GM13977 (cell line): ENCODE results near the gene RIBC1.

Experiments
- DNase-seq: peaks from one replicate; pipeline ENCODE4 v3.0.0; 2012; ENCODE audit warnings: low spot score
- in situ Hi-C: fragments of 300-500 bp; cut with MboI; formaldehyde crosslinking; loops from one replicate; pipeline ENCODE4 v1.12.0; 2022; ENCODE audit warnings: low sequenced_read_pairs, low pct_unique_long_range_greater_than_20kb, mixed read lengths, inconsistent platforms; ENCODE audit not compliant: unreplicated experiment
- TF ChIP-seq, protein P1 (sequence below): IDR thresholded peaks from 2 replicates; pipeline ENCODE4 v1.5.1; 2012; ENCODE audit warnings: mild to moderate bottlenecking, control low read depth; ENCODE audit not compliant: insufficient read depth; ENCODE audit errors: extremely low read depth, missing control alignments

The RIBC1 gene

DNA sequence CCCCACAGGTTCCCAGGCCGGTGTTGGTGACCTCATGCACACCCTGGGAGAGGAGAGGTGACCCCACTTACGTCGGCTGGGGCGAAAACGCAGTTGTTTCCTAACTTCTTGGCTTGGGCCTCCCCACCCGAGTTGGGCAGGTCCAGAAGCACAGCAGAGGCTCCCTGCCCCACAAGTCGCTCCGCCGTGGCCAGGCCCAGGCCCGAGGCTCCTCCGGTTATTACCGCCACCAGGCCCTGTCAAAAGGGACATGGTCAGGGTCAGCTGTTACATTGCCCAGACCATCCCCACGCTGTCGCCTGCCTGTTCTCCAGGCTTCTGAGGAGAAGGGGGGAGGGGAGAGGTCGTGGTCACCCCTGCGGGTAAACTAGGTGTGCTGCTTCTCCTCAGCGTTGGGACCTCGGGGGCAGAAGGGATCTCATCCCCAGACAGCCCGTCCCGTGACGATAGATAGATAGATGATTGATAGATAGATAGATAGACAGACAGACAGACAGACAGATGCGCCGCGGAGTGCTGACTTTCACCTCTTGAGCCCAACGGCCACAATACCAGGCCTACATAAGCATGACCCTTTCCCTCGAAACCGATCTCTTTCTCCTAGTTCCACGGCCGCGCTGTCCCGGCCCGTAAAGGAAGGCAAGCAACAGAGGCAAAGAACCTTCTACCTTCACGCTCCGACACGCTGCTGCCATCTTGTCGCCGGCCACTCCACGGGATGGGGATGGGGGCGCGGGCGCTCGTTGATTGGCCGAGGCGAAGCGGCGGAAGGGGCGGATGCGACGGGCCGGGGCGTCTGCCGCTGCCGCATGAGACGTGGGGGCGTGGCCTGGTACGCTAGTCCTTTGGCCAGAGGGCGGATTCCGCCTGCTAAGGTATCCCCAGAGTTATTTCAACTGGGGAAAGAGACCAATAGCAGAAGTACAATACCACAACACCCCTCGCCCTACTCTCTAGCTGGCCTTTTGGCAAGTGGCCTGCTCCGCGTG is 11.3 kb downstream of the RIBC1 start, which contains the start of gene HSD17B10:
Gene HSD17B10, minus strand, starts transcription at position 720 of the 989 bp plus-strand sequence. Its CDS starts 25 bp downstream, at position 695.
- TF ChIP-seq, protein P1, sequence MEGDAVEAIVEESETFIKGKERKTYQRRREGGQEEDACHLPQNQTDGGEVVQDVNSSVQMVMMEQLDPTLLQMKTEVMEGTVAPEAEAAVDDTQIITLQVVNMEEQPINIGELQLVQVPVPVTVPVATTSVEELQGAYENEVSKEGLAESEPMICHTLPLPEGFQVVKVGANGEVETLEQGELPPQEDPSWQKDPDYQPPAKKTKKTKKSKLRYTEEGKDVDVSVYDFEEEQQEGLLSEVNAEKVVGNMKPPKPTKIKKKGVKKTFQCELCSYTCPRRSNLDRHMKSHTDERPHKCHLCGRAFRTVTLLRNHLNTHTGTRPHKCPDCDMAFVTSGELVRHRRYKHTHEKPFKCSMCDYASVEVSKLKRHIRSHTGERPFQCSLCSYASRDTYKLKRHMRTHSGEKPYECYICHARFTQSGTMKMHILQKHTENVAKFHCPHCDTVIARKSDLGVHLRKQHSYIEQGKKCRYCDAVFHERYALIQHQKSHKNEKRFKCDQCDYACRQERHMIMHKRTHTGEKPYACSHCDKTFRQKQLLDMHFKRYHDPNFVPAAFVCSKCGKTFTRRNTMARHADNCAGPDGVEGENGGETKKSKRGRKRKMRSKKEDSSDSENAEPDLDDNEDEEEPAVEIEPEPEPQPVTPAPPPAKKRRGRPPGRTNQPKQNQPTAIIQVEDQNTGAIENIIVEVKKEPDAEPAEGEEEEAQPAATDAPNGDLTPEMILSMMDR, result no peak
- in situ Hi-C loops, result no loop called here
- DNase-seq, result peak; percentile 84

DNA sequence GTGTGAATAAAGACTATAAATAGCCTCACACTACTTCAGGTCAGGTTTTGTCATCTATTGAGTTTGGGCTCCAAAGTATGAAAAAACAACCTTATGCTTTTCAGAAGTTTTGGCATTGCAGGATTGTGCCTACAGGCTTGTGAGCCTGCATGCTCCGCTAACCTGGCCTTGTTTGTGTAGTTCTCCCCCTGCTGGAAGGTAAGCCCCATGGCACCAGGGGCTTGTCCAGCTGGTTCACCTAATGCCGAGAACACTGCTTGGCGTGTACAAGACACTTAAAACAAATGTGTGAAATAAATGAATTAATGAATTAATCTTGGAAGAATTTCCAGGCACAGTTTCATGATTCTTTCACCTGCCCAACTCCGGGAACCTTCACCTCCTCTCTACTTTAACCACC is 13.3 kb downstream of the RIBC1 start:
- in situ Hi-C loops, result no loop called here
- TF ChIP-seq, protein P1, result peak; percentile 93
- peak; percentile 86 for DNase-seq

DNA sequence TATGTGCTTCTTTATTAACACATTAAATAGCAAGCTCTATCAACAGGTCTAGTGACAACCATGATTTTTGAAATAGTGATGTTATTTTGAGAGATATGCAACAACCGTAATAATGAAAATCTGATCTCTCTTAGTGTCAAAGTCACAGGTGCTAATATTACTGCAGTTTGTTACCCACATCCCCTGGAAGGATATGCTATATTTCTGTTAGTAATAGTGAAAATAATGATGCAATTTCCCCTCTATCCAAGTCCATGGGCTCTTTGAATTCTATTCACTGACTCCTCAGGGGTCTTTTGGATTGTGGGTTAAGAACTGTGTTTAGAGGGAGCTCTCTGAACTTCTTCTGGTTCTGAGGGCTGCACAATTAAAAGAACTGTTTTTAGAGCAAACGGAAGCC is 14.5 kb downstream of the RIBC1 start:
- peak; percentile 44 for DNase-seq
- TF ChIP-seq, protein P1, result no peak
- in situ Hi-C loops, result no loop called here

DNA sequence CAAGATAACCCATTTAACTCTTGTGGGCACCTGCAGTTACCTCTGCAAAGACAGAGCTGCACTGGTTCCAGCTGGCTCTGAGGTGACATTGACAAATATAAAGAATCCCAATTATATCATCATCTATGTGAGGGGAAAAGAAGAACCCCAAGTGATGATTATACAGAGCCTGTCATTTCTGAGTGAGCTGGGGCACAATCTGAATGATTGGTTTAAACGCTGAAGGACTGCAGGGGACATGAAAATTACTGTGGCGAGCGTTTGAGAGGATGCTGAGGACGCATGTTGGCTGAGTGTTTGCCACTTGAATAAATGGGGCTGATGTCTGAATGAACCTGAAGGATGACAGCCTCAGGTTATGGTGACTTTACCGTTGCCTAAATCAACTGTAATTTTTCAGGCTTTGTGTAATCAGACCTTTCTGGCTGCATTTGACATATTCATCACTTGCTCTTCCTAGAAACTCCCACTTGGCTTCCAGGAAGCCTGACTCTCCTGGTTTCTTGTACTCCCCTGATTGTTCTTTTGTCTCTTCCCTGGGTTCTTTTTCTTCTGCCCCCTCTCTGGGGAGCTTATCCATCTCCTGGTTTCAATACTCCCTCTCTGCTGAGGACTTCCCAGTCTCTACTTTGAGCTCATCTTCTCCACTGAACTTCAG is 15.6 kb downstream of the RIBC1 start:
- in situ Hi-C loops, result no loop called here
- TF ChIP-seq, protein P1, result no peak
- peak; percentile 8 for DNase-seq

DNA sequence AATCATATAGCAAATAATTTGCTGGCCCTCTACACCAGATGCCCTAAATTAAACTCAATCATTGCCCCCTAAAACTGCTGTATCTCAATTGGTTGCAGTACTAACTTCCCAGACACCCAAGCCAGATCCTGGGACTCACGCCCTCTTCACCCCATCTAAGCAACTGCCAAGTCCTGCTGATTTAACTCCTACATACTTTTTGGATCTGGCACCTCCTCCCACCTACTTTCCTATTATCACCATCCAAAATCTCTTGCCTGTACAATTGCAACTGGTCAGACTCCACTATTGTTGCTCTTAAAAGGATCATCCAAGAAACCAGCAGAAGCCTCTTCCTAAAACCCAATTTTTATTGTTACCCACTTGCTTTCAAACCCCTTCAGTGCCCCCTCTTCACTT is 16.2 kb downstream of the RIBC1 start:
- in situ Hi-C loops, result no loop called here
- TF ChIP-seq, protein P1, result no peak
- DNase-seq, result no peak

DNA sequence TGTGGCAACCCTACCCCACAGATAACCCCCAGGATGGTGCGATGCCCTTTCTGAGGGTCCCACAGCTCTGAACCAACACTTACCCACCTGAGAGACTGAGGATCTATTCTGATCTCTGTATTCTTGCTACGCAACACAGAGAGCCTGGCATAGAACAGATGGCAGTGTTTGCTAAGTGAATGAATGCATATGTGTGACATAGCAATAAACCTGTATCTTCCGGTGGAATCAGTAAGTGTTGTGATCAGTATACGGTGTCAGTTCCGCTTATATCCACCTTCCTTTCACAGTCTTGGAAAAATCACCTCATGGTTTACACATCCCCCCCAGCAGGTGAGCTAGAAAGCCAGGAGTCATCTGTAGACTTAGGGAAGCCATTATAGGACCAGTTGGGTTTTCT is 17.4 kb downstream of the RIBC1 start:
- in situ Hi-C loops, result loop anchor here (10.0 kb wide), 1 partner anchor 125 kb away; no protein-coding TSS in a partner anchor
- TF ChIP-seq, protein P1, result no peak
- peak; percentile 10 for DNase-seq
